ENCODE measurements around the gene TAAR2.

TAAR2 gene, protein sequence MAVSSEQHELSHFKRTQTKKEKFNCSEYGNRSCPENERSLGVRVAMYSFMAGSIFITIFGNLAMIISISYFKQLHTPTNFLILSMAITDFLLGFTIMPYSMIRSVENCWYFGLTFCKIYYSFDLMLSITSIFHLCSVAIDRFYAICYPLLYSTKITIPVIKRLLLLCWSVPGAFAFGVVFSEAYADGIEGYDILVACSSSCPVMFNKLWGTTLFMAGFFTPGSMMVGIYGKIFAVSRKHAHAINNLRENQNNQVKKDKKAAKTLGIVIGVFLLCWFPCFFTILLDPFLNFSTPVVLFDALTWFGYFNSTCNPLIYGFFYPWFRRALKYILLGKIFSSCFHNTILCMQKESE

DNA sequence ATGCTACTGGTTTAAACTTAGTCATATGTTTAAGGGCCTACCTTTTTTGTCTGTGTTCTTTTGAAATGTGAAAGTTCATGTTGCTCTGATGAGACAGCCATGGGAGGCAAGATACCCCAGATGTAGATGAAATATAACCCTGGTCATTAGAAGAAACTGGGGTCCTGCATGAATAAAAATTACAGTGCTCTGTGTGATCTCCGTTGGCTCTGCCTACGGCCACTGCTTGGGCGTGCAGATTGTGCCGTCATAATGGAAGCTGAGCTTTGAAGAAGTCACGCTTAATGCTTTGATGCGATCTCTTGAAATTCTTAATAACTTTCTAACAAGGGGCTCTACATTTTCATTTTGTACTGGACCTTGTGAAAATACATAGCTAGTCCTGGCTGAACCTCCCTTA is at the start of gene TAAR2:
TSS of gene TAAR2 (minus strand) at position 101 of the 400 bp plus-strand sequence. CDS start at position 101, 0 bp downstream.
- Mint-ChIP-seq H3K9me3 (peaks cover 5% of the 10 kb centered on the region), H3K4me1 (no peaks in the 10 kb centered on the region), H3K4me3 (no peak within 1 kb of the TSS), H3K27ac (no peak within 1 kb of the TSS), H3K36me3 (ENCODE audit: low read depth) (peaks cover 2% of the 10 kb centered on the region), H3K27me3 (peaks cover 22% of the 10 kb centered on the region)
- DNase-seq = no peak
- no peak for ATAC-seq

DNA sequence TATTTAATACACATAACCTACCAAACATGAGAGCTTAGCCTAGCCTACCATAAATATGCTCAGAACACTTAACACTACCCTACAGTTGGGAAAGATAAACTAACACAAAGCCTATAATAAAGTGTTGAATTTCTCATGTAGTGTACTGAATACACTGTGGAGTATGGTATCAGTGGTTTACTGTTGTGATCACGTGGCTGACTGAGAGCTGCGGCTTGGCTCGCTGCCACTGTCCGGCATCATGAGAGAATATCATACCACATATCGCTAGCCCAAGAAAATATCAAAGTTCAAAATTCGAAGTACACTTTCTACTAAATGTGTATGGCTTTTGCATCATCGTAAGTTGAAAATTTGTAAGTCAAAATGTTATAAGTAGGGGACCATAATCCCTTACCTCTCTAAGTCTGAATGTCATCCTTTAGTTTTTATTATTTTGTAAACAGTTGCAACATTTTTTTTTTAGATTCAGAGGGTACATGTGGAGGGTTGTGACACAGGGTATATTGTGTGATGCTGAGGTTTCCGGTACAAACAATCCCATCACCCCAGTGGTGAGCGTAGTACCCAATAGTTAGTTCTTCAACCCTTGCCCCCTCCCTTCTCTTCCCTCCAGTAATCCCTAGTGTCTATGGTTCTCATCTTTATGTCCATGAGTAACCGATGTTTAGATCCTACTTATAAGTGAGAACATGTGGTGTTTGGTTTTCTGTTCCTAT is 49.5 kb upstream of the TAAR2 start:
- DNase-seq (no peak), ATAC-seq (no peak)
- Mint-ChIP-seq H3K4me3 (no peak overlapping the region), H3K4me1 (peaks cover 3% of the 10 kb centered on the region), H3K27ac (no peak overlapping the region), H3K27me3 (peaks cover 9% of the 10 kb centered on the region), H3K36me3 (ENCODE audit: low read depth) (no peaks in the 10 kb centered on the region), H3K9me3 (no peaks in the 10 kb centered on the region)

DNA sequence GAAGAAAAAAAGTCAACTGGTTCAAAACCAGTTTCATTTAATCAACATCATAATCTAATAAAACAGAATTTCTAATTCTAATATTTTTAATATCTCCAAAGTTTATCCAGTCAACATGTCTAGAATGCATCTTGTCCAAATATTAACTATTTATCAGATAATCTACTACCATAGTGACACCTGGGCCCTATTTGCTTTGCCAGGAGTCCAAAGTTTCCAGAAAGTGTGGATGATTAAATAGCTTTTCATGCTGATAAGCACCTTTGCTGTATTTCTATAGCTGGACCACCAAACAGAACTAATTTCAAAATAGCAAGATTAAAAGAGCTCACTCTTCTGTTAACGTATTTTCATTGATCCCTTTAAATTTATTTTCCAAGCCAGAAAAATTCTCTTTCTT is 47.2 kb upstream of the TAAR2 start:
- H3K4me1 Mint-ChIP-seq = peaks cover 3% of the 10 kb centered on the region
- no peaks in the 10 kb centered on the region for H3K36me3 Mint-ChIP-seq (ENCODE audit: low read depth)
- H3K9me3 Mint-ChIP-seq = no peaks in the 10 kb centered on the region
- no peak for ATAC-seq
- no peak for DNase-seq
- H3K4me3 Mint-ChIP-seq = no peak overlapping the region
- H3K27me3 Mint-ChIP-seq = peaks cover 7% of the 10 kb centered on the region
- H3K27ac Mint-ChIP-seq = no peak overlapping the region

DNA sequence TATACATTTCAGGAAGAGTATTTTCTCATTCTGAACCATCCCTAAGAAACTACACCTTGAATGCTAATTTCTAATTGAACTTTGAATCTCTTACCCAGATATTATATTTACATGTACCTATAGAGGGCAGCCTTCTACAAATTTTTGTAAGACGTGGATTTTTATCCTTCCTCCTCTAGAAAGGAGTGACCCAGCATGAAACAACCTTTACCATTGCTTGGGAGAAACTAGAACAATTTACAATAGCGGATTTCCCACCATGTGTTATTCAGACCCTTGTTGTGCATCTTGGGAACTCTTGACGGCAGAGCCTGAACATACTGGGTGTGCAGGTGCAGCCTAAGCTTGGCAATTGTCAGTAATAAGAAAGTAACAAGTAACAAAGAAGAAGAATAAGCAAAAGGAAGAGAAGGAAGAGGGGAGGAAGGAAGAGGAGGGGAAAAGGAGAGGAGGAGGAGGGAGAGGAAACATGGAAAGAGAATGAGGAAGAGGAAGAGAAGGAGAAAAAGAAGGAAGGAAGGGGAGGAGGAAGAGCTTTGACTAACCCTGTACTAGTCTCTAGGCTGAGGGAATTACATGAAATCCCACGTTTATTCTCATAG is 45.7 kb upstream of the TAAR2 start:
- H3K27me3 Mint-ChIP-seq = peaks cover 7% of the 10 kb centered on the region
- no peaks in the 10 kb centered on the region for H3K36me3 Mint-ChIP-seq (ENCODE audit: low read depth)
- ATAC-seq (peak; percentile 61), DNase-seq (no peak)
- peaks cover 3% of the 10 kb centered on the region for H3K4me1 Mint-ChIP-seq
- H3K27ac Mint-ChIP-seq = no peak overlapping the region
- H3K9me3 Mint-ChIP-seq = no peaks in the 10 kb centered on the region
- H3K4me3 Mint-ChIP-seq = no peak overlapping the region

DNA sequence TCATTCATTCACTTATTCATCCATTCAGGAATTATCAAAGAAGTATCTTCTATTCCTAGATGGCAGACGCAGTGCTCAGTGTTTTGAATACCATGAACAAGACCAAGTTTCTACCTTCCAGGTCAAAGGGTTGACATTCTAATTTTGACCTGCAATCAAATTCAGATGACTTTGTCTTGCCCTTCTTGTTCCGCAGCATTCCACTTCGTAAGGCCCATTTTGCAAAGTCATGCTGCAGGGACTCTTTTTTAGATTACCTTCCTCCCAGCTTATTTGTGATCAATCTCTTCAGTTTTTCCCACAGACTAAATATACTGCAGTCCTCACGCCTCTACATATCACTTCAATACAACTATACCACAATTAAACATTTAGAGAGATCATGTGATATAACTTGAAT is 42.0 kb upstream of the TAAR2 start:
- Mint-ChIP-seq H3K27ac (no peak overlapping the region), H3K4me1 (peaks cover 3% of the 10 kb centered on the region), H3K4me3 (no peak overlapping the region), H3K36me3 (ENCODE audit: low read depth) (no peaks in the 10 kb centered on the region), H3K27me3 (peaks cover 7% of the 10 kb centered on the region), H3K9me3 (no peaks in the 10 kb centered on the region)
- DNase-seq = no peak
- ATAC-seq = no peak

DNA sequence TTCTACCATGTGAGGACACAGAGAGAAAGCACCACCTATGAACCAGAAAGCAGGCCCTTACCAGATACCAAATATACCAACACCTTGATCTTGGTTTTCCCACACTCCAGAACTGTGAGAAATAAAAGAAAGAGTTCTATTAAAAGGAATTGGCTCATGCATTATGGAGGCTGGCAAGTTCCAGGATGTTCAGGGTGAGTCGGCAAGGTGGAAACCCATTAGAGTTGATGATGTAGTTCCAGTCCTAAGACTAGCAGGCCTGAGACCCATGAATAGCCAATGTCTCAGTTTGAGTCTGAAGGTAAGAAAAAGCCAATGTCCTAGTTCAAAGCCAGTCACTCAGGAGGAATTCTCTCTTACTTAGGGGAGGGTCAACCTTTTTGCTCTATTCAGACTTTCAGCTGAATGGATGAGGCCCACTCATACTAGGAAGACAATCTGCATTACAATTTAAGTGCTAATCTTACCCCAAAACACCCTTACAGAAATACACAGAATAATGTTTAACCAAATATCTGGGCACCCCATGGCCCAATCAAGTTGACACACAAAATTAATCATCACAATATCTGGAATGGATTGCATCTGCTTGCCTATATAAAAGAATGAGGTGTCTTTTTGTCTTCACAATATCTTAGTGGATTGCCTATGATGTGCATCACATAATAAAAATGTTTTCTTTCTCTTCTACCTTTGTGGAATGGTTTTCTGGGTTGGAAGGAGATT is 40.4 kb upstream of the TAAR2 start:
- Mint-ChIP-seq H3K4me1 (no peaks in the 10 kb centered on the region), H3K9me3 (no peaks in the 10 kb centered on the region), H3K4me3 (no peak overlapping the region), H3K36me3 (ENCODE audit: low read depth) (no peaks in the 10 kb centered on the region), H3K27me3 (peaks cover under 1% of the 10 kb centered on the region), H3K27ac (no peak overlapping the region)
- ATAC-seq (no peak), DNase-seq (no peak)

DNA sequence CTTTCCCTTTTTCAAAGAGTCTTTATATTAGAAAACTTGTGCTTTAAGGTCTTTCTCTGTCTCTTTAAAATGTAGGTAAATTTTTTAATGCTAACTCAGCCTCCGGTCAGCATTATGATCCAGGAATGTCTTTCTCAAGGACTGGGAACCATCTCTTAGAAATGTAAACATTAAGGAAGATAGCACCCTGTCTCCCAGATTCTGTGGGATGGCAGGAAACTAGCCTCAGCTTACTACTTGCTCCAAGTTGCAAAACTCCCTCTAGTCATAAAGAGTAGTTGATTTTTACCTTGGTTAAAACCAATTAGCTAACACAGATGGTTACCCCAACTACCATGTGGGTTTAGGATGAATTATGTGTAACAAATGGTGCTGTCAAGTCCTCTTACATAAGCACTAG is 39.6 kb upstream of the TAAR2 start:
- no peak overlapping the region for H3K4me3 Mint-ChIP-seq
- H3K4me1 Mint-ChIP-seq = no peaks in the 10 kb centered on the region
- no peaks in the 10 kb centered on the region for H3K9me3 Mint-ChIP-seq
- H3K36me3 Mint-ChIP-seq (ENCODE audit: low read depth) = no peaks in the 10 kb centered on the region
- no peak overlapping the region for H3K27ac Mint-ChIP-seq
- DNase-seq (no peak), ATAC-seq (no peak)
- H3K27me3 Mint-ChIP-seq = no peaks in the 10 kb centered on the region

DNA sequence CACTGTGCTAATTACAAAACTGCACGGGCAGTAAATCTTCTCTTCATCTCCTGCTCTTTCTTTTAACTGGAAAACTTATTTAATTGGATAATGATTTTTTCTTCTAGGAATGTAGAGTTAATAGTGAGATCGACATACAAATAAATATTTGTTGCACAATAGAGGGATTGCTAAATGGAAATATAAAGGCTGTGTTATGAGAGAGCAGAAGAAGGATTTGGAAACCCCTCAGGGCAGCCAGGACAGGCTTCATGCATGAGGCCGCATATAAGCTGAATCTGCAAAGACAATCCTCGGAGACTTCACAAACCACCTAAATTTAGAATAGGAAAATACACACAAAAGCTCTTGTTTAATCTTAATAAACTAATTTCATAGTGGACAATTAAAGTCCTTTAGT is 37.8 kb upstream of the TAAR2 start:
- no peak for DNase-seq
- Mint-ChIP-seq H3K27me3 (no peaks in the 10 kb centered on the region), H3K27ac (no peak overlapping the region), H3K4me1 (no peaks in the 10 kb centered on the region), H3K4me3 (no peak overlapping the region), H3K9me3 (no peaks in the 10 kb centered on the region), H3K36me3 (ENCODE audit: low read depth) (no peaks in the 10 kb centered on the region)
- no peak for ATAC-seq

DNA sequence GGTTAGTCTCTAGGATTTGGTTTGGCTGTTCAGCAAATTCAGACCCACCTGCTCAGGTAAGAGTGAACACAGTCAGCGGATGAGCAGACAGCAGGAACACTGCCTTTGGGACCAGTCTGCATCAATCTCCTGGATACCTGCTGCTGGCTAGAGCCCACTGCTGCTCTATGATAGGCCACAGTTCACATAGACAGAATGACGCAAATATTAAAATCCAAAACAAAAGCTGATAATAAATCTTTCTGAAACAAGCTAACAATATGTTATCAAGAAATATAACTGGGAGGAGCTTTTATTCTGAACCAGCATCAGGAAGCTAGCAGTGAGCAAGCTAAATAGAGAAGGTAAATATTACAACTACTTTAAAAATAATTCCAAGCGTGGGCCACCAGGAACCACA is 35.0 kb upstream of the TAAR2 start, which contains the start of gene TAAR1:
TSS of gene TAAR1 (minus strand) at position 101 of the 400 bp plus-strand sequence. CDS start 13,179 bp downstream, outside the sequence.
- Mint-ChIP-seq H3K27ac (no peak within 1 kb of the TSS), H3K27me3 (no peaks in the 10 kb centered on the region), H3K36me3 (ENCODE audit: low read depth) (no peaks in the 10 kb centered on the region), H3K4me1 (no peaks in the 10 kb centered on the region), H3K9me3 (no peaks in the 10 kb centered on the region), H3K4me3 (no peak within 1 kb of the TSS)
- no peak for DNase-seq
- no peak for ATAC-seq

DNA sequence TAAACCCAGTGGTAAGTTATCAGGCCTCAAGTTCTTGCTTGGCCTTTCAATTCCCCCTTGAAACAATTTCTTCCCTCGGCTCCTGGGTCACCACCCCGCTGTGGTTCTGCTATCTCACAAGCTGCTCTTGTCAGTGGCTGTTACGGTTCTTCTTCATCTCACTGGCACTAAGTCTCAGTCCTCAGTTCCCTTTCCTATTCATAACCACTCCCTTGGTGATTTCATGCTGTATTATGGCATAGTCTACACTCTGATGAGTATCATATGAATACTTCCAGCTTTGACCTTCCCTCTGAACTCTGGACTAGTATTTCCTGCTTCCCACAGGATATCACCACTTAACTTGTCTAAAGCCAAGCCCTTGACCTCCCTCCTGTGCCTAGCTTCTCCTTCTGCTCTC is 27.0 kb upstream of the TAAR2 start:
- no peak for ATAC-seq

DNA sequence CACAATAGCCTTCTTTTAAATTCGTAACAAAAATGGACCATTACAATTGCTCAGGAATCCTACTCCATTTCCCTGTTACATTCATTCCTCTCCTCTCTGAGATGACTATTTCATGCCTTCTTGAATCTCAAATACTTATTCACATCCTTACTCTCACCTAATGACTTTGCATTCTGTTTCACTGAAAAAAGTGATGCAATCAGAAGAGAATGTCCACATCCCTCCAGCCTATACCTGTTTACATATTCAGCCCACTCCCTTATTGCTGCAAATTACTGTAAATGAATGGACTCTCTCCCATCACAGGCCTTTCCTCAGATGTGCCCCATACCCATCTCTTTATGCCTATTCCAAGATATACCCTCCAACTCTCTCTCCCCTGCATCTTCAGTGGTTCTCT is 26.4 kb upstream of the TAAR2 start:
- Mint-ChIP-seq H3K4me3 (no peak overlapping the region), H3K36me3 (ENCODE audit: low read depth) (no peaks in the 10 kb centered on the region), H3K9me3 (no peaks in the 10 kb centered on the region), H3K27ac (no peak overlapping the region), H3K4me1 (peaks cover 5% of the 10 kb centered on the region), H3K27me3 (peaks cover under 1% of the 10 kb centered on the region)
- DNase-seq (no peak), ATAC-seq (no peak)

More for the DNA sequence above, 27.0 kb upstream of the TAAR2 start:
- no peak for DNase-seq
- H3K9me3 Mint-ChIP-seq = no peaks in the 10 kb centered on the region
- no peak overlapping the region for H3K4me3 Mint-ChIP-seq
- no peak overlapping the region for H3K27ac Mint-ChIP-seq
- H3K4me1 Mint-ChIP-seq = peaks cover 5% of the 10 kb centered on the region
- no peaks in the 10 kb centered on the region for H3K27me3 Mint-ChIP-seq
- no peaks in the 10 kb centered on the region for H3K36me3 Mint-ChIP-seq (ENCODE audit: low read depth)

DNA sequence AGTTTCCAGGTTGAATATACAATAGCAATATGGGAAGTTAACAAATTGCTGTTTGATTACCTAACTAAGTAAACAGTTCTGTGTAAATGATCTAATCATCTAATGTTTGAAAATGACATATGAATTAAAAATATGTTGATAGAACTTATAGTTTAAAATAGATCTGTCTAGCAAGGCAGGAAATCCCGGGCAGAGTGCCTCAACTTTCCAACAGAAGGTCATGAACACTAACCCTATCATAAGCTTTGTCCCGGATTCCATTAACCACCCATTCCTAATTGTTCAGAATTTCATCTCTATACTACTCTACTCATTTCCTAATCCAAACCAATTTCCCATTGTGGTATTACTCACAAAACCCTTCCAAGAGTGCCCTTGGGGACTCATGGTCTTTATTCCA is 24.8 kb upstream of the TAAR2 start:
- ATAC-seq (no peak), DNase-seq (no peak)
- H3K9me3 Mint-ChIP-seq = no peaks in the 10 kb centered on the region
- peaks cover 5% of the 10 kb centered on the region for H3K4me1 Mint-ChIP-seq
- H3K36me3 Mint-ChIP-seq (ENCODE audit: low read depth) = no peaks in the 10 kb centered on the region
- H3K27me3 Mint-ChIP-seq = peaks cover 2% of the 10 kb centered on the region
- no peak overlapping the region for H3K4me3 Mint-ChIP-seq
- no peak overlapping the region for H3K27ac Mint-ChIP-seq

DNA sequence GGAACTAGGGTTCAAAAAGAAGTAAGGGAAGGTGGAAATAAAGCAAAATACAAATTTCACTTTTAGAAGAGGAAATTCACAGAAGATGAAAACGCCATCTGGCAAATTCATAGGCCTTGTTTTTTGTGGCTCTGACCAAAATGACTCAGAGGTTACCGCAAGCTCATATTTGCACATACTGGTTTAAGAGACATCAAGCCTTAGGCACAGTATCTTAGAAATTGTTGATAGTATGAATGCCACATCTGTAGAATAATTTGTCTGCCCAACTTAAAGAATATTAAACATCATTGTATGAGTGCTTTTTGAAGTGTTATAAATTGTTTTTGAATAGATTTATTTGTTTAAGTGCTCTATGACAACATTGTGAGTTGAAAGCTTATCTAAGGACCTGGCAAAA is 24.3 kb upstream of the TAAR2 start:
- Mint-ChIP-seq H3K27ac (no peak overlapping the region), H3K4me3 (no peak overlapping the region), H3K9me3 (no peaks in the 10 kb centered on the region), H3K27me3 (peaks cover 2% of the 10 kb centered on the region), H3K36me3 (ENCODE audit: low read depth) (no peaks in the 10 kb centered on the region), H3K4me1 (peaks cover 5% of the 10 kb centered on the region)
- DNase-seq = no peak
- peak; percentile 59 for ATAC-seq

DNA sequence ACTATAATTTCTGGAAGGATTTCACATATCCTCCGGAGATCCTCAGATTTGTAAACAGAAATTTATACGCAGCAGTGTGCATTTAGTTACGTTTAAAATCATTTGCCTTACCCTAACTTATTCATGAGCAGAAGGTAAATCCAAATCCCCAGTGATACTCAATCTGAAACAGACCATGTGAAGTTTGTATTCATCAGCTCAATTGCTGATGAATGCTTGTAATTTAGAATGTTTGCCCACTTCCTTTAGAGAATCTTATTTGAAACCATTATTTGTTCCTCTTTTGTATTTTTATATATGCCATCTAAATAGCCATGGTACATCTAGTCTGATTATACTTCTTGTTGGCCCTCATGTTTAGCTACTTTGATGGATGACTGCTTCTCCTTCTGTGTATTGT is 19.5 kb upstream of the TAAR2 start:
- Mint-ChIP-seq H3K27ac (no peak overlapping the region), H3K4me3 (no peak overlapping the region), H3K9me3 (no peaks in the 10 kb centered on the region), H3K4me1 (peaks cover 4% of the 10 kb centered on the region), H3K36me3 (ENCODE audit: low read depth) (no peaks in the 10 kb centered on the region), H3K27me3 (peaks cover 6% of the 10 kb centered on the region)
- ATAC-seq (no peak), DNase-seq (no peak)
